HCT116 (cell line): ENCODE measurements around the gene ADAMTS15.

Experiments used
- CBX3 ChIP-seq: IDR thresholded peaks from 2 replicates; pipeline ENCODE4 v1.6.1; 2012; ENCODE audit warnings: low read depth
- FOSL1 ChIP-seq: IDR thresholded peaks from 2 replicates; pipeline ENCODE4 v1.6.1; 2012; ENCODE audit warnings: low read depth
- POLR2A ChIP-seq: IDR thresholded peaks from 2 replicates; pipeline ENCODE4 v1.7.0; 2011; ENCODE audit warnings: borderline replicate concordance; ENCODE audit not compliant: insufficient read depth, insufficient read length; ENCODE audit errors: extremely low read depth
- POLR2AphosphoS5 ChIP-seq: IDR thresholded peaks from 2 replicates; pipeline ENCODE4 v1.6.1; 2011; ENCODE audit warnings: mild to moderate bottlenecking, low read depth, low read length, moderate library complexity
- SIN3A ChIP-seq: IDR thresholded peaks from 2 replicates; pipeline ENCODE4 v1.6.1; 2012; ENCODE audit warnings: low read depth
- SP1 ChIP-seq: IDR thresholded peaks from 2 replicates; pipeline ENCODE4 v1.6.1; 2012; ENCODE audit warnings: low read depth
- SRF ChIP-seq: IDR thresholded peaks from 2 replicates; pipeline ENCODE4 v1.6.1; 2012; ENCODE audit warnings: low read depth
- ZNF274 ChIP-seq: fragments of 200-500 bp; sonication (Bioruptor generic); IDR thresholded peaks from 2 replicates; pipeline ENCODE4 v1.6.1; 2014; ENCODE audit warnings: mild to moderate bottlenecking, low read depth, low read length, inconsistent platforms
- TF ChIP-seq, protein P1 (sequence below), 3 experiments: fragments of 200-600 bp in 1 of 3; sonication (generic) in 1 of 3; IDR thresholded peaks in 2 of 3; conservative IDR thresholded peaks in 1 of 3; 2 replicates each; pipeline ENCODE4 v1.5.1; 2012 to 2017; ENCODE audit warnings: low read depth in 2 of 3, low read length in 2 of 3, antibody characterized with exemption in 1 of 3, borderline replicate concordance in 1 of 3, control low read depth in 1 of 3, mild to moderate bottlenecking in 1 of 3, mixed read lengths in 1 of 3, mixed run types in 1 of 3, moderate library complexity in 1 of 3; ENCODE audit not compliant: insufficient read depth in 1 of 3
- TF ChIP-seq, protein P2 (sequence below): IDR thresholded peaks from 2 replicates; pipeline ENCODE4 v1.6.1; 2012
- TF ChIP-seq, protein P3 (sequence below): IDR thresholded peaks from 2 replicates; pipeline ENCODE4 v1.6.1; 2012

DNA sequence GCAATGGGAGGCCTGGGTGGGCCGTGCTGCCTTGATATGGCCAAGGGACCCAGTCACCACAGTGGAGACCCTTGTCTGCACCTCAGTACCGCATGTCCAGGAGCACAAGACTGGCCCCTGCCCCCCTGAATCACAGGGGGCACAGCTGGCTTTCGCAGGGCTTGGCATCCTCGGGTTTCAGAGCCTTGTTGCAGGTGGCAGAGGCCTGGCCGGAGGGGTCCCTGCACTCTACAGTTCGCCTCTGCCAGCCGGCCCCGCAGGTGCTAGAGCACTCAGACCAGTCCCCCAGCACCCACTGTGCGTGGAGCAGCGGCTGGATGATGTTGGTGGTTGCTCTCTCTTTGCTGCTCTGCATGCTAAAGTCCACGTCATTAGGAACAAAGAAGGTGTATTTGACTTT, 43.0 kb upstream of the ADAMTS15 start:
- TF ChIP-seq, protein P1, sequence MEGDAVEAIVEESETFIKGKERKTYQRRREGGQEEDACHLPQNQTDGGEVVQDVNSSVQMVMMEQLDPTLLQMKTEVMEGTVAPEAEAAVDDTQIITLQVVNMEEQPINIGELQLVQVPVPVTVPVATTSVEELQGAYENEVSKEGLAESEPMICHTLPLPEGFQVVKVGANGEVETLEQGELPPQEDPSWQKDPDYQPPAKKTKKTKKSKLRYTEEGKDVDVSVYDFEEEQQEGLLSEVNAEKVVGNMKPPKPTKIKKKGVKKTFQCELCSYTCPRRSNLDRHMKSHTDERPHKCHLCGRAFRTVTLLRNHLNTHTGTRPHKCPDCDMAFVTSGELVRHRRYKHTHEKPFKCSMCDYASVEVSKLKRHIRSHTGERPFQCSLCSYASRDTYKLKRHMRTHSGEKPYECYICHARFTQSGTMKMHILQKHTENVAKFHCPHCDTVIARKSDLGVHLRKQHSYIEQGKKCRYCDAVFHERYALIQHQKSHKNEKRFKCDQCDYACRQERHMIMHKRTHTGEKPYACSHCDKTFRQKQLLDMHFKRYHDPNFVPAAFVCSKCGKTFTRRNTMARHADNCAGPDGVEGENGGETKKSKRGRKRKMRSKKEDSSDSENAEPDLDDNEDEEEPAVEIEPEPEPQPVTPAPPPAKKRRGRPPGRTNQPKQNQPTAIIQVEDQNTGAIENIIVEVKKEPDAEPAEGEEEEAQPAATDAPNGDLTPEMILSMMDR (IDR thresholded peaks at IDR 0.05 in 2 of 3, conservative IDR thresholded peaks at IDR 0.05 in 1 of 3; ENCODE audit: borderline replicate concordance in 1 of 3, insufficient read depth in 1 of 3, low read depth in 2 of 3, low read length in 2 of 3), result no peak
- TF ChIP-seq POLR2AphosphoS5 (no peak), POLR2A (no peak), SP1 (no peak), SRF (no peak), ZNF274 (no peak), SIN3A (no peak), CBX3 (no peak), FOSL1 (no peak)
- TF ChIP-seq, protein P2, sequence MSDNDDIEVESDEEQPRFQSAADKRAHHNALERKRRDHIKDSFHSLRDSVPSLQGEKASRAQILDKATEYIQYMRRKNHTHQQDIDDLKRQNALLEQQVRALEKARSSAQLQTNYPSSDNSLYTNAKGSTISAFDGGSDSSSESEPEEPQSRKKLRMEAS, result no peak
- TF ChIP-seq, protein P3, sequence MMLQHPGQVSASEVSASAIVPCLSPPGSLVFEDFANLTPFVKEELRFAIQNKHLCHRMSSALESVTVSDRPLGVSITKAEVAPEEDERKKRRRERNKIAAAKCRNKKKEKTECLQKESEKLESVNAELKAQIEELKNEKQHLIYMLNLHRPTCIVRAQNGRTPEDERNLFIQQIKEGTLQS, result no peak
